CD4-positive, alpha-beta T cell treated with Interleukin-2 at 100 ng/mL for 4 hours (primary cell): ENCODE results near the gene RYR2.

Experiments used
- DNase-seq: peaks from one replicate; pipeline ENCODE4 v3.0.0-alpha.2; 2020; ENCODE audit warnings: low spot score

The RYR2 gene

GRCh38 chr1:237204841-237205240 lies 162.9 kb downstream of the RYR2 start:
- DNase-seq = no peak

- DNase-seq = no peak
These were observed 163.5 kb downstream of the RYR2 start for GRCh38 chr1:237205400-237206064.

GRCh38 chr1:237206065-237206414 lies 164.1 kb downstream of the RYR2 start:
- no peak for DNase-seq

GRCh38 chr1:237211031-237211430 lies 169.0 kb downstream of the RYR2 start:
- DNase-seq = no peak

GRCh38 chr1:237211540-237211939 lies 169.6 kb downstream of the RYR2 start:
- no peak for DNase-seq

GRCh38 chr1:237219751-237220642 lies 178.0 kb downstream of the RYR2 start:
- DNase-seq = no peak

GRCh38 chr1:237223419-237223818 lies 181.4 kb downstream of the RYR2 start:
- no peak for DNase-seq

- no peak for DNase-seq
These were observed 184.4 kb downstream of the RYR2 start for GRCh38 chr1:237226177-237226944.

- no peak for DNase-seq
These were observed 185.5 kb downstream of the RYR2 start for GRCh38 chr1:237227476-237227875.

- no peak for DNase-seq
These were observed 186.4 kb downstream of the RYR2 start for GRCh38 chr1:237228421-237228820.

GRCh38 chr1:237229333-237229732 lies 187.3 kb downstream of the RYR2 start:
- no peak for DNase-seq

GRCh38 chr1:237232501-237232900 lies 190.5 kb downstream of the RYR2 start:
- no peak for DNase-seq

- DNase-seq = no peak
These were observed 193.1 kb downstream of the RYR2 start for GRCh38 chr1:237235091-237235490.

- DNase-seq = no peak
These were observed 195.7 kb downstream of the RYR2 start for GRCh38 chr1:237237721-237238120.

GRCh38 chr1:237239248-237239647 lies 197.3 kb downstream of the RYR2 start:
- DNase-seq = no peak

- no peak for DNase-seq
These were observed 199.1 kb downstream of the RYR2 start for GRCh38 chr1:237241038-237241437.

- DNase-seq = no peak
These were observed 202.8 kb downstream of the RYR2 start for GRCh38 chr1:237244778-237245177.

GRCh38 chr1:237247442-237247841 lies 205.5 kb downstream of the RYR2 start:
- DNase-seq = no peak

GRCh38 chr1:237249120-237249519 lies 207.1 kb downstream of the RYR2 start:
- no peak for DNase-seq

- DNase-seq = no peak
These were observed 208.1 kb downstream of the RYR2 start for GRCh38 chr1:237250055-237250454.

- DNase-seq = no peak
These were observed 213.1 kb downstream of the RYR2 start for GRCh38 chr1:237255071-237255470.

- DNase-seq = no peak
These were observed 216.9 kb downstream of the RYR2 start for GRCh38 chr1:237258871-237259270.

- DNase-seq = no peak
These were observed 219.2 kb downstream of the RYR2 start for GRCh38 chr1:237261198-237261597.
